ENCODE measurements around the gene TMEM134.
"Not testable (repeated sequence)": the region's sequence is repeated elsewhere in the genome, so short reads cannot be mapped to it uniquely, and the experiment has no call there.

Gene TMEM134, protein sequence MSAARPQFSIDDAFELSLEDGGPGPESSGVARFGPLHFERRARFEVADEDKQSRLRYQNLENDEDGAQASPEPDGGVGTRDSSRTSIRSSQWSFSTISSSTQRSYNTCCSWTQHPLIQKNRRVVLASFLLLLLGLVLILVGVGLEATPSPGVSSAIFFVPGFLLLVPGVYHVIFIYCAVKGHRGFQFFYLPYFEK

DNA sequence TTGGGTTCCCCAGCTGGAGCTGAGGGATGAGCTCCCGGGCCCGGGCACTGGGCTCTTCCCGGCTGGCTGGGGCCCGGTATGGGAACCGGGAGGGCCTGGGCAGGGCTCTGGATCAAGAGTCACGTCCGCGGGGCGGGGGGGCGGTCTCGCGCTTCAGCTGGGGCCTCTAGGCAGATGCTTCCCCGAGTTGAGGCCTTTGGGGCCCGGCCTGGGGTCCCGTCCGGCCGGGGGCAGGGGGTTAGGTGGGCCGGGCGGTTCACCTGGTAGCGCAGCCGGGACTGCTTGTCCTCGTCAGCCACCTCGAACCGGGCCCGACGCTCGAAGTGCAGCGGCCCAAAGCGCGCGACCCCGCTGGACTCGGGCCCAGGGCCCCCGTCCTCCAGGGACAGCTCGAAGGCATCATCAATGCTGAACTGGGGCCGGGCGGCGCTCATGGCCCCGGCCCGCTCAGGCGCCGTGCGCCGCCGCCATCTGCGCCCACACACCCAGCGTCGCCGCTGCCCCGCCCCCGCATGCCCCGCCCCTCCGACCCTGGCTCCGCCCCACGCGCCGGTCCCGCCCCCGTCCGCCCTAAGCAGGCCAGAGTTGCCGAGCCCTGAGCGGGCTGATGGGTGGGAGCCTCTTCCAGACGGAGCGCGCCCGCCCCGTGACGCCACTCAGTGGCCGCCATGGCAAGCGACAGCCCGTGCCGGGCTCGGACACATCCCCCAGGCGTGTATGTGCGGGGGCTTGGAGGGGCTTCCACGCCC is at the start of gene TMEM134:
TSS of gene TMEM134 (minus strand) at position 493 of the 749 bp plus-strand sequence. CDS start at position 434, 59 bp downstream.
- peak; percentile 93 for DNase-seq

- DNase-seq, result no peak
Observed at GRCh38 chr11:67517784-67518552, 48.9 kb upstream of the TMEM134 start.

DNA sequence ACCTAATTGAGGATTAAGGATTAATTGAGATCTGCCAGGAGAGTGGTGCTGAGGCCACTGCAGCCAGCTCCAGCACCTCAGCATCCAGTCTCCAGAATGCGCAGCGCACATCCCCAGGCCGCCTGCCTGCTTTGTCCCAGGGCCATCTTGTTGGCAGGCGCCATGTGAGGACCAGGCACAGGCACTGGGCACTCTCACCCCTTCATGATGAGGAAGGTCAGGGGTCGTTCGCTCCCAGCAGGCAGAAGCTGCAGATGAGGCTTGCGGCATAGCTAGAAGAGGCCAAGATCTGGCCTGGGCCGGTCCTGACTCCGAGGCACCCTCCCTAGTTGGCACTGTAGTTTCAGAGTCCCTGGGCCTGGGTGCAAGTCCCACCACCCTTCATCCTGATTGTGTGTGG is 47.8 kb upstream of the TMEM134 start:
- DNase-seq, result no peak

DNA sequence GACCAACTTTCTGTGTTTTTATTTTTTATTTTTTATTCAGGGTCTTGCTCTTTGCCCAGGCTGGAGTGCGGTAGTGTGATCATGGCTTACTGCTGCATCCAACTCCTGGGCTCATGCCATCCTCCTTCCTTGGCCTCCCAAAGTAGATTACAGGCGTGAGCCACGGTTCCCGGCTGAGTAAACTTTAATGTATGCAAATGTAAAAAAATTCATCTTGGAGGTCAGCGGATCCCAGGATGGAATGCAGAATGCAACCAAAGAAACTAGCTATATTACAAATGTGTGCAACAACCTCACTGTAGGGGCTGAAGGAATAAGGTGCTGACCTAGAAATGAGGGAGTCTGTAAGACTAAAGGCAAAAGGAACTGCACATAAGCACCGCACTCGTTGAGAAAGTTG is 45.1 kb upstream of the TMEM134 start:
- DNase-seq, result no peak

- not testable (repeated sequence) for DNase-seq
Observed at GRCh38 chr11:67511558-67511957, 42.5 kb upstream of the TMEM134 start.

GRCh38 chr11:67510023-67510345 is 40.9 kb upstream of the TMEM134 start:
- no peak for DNase-seq

DNA sequence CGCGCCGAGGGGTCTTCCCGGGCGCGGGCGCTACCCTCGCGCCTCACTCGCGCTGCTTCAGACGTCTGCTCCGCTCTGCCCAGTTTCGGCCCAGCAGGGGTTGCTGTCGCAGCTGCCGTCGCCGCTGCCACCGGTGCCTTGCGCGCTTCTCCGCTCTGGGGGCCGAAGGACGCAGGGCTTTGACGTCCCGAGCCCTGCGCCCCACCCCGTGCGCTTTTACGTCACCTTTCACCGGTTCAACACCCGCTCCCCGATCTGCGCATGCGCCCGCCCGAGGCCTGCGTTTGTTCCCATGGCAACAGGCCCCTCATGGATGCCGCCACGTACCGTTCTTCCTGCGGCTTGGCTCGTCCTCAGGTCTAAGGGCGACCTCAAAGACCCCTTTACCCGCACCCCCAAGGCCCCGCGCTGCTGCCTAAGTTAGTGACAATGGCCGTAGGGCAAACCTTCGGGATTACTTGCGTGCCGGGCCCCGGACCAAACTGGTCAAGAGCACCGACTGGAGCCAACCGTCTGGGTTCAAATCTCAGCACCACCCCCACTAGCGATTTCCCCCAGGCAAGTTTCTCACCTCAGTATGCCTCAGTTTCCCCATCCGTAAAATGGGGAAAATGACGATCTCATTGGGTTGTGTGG is 39.6 kb upstream of the TMEM134 start:
- DNase-seq, result peak; percentile 96

GRCh38 chr11:67507864-67508485 is 38.9 kb upstream of the TMEM134 start, which contains the start of gene CDK2AP2:
CDK2AP2 (minus strand) TSS chr11:67508162; CDS start chr11:67508082, 80 bp downstream.
- DNase-seq, result peak; percentile 99

DNA sequence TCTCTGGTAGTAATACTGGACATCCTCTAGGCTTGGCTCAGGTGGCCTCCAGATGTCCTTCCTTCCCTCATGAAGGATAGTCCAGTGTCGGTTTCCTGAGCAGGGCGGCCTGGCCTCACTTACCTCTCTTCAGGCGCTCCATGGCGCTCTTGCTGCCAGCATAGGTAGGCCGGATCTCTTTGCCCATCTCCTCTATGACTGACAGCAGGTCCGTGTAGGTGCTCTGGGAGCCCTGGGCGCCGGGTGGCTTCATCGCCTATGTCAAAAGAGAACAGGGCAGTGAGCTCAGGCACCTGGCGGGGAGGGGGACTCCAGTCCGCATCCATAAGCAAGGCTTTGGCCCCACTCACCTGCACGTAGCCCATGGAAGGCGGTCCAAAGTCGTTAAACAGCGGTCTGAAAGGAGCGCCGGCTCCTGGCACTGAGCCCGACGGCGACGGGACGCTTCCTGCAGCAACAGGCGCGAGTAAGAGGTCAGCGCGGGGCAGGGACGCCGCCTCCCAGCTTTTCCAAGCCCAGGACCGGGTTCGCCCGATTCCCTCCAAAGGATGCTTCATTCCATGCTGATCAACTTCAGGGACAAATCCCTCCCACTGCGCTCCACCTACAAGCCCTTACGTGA is 38.3 kb upstream of the TMEM134 start:
- DNase-seq, result no peak

DNA sequence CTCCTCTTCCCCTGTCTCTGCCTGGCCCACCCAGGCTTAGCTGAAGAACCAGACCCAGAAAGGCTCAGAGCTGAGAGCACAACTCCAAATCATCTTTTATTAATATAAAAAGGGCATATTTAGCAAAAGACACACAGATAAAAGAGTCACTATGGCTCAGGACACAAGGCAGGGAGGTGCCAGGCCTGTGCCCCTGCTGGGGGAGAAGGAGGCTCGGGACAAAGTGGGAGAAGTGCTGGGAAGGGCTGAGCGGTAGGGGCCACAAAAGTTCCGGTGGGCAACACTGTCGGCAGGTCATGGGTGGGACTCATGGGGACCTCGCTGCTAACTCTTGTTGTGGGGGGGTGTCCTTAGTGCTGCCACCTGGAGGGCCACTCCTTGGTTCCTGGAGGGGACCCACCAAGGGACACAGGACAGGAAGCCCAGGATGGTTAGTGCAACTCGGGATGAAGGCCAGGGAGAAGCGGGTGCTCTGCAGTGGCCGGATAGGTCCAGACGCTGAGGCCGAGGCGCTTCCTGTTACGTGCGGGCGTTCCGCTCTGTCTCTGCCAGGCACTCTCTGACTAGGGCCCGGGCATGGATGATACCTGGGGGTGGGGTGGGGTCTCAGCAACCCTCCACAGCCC is 37.5 kb upstream of the TMEM134 start:
- no peak for DNase-seq

DNA sequence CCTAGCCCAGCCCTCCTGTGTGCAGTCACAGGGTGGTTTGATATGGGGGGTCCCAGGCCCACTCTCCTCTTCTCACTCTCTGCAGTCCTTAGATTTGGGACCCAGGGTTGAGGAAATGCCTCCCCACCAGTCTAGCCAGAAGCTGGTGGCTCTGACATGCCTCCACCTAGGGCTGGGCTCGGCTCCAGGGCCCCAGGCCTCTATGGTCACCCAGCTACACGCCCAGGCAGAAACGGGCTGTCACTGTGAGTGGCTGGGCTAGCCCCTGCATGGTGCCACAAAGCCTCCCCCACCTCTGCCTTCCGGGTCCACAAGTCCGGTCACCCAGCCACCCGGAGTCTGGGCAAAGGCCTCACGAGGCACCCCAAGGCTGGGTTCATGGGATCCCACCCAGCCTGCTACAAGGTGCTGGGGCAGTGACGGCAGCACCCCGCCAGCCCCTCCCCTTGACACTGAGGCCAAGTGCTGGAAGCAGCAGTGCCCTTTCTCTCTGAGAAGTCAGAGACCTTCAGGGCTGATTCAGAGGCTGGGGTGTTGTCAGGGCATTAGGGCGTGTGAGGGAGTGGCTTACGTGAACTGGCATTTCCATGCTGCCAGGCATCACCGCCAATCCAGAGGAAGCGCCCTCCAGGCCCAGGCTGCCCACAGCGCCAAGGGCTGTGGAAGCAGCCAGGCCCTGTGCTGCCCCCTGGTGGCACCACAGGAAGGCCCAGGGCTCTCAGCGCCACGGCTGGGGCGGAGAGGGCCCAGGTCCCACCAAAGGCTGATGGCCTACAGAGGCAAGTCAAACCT is 36.8 kb upstream of the TMEM134 start:
- DNase-seq, result peak; percentile 92

GRCh38 chr11:67504950-67505581 is 36.0 kb upstream of the TMEM134 start, which contains the start of gene PITPNM1:
PITPNM1 (minus strand) TSS chr11:67505363; CDS start chr11:67504180, 1,183 bp downstream.
- peak; percentile 65 for DNase-seq

- DNase-seq, result peak; percentile 71
Observed at GRCh38 chr11:67504005-67504949, 35.2 kb upstream of the TMEM134 start.

DNA sequence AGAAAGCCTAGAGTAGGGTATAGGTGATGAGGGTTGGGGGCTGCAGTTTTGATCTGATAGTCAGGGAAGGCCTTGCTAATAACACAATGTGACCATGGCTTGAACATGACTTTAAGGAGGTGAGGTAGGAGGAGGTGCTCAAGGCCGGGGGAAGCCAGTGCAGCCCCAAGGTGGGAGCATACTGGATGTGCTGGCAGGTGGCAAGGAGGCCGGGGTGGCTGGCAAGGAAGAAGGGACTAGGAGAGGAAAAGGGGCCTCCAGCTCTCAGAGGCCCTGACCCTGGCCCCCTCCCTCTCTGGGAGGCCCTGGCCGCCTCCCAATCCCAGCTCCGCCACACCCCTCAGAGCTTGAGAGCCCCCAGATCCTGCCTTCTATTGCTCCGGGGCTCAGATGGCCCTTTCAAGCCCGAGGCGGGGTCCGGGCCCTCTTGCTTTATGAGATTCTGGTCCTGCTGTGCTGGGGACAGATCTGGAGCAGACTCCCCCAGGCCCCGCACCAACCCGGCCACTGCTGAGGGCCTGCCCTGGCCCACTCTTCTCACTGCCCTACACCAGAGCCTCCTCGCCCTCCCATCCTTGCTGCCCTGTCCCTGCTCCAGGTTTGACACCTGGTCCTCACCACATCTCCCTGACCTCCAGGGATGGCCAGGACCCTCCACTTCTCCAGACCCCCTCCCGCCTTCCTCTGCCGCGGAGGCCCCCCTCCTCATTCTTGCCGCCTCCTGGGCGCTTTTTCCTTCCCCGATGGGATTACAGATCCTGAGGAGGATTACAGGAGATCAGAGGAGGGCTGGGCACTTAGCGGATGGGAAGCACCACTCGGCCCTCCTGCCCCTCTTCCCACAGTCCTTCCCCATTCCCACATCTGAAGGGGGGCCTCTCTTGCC is 34.3 kb upstream of the TMEM134 start:
- no peak for DNase-seq

- DNase-seq, result no peak
Observed at GRCh38 chr11:67502328-67502979, 33.4 kb upstream of the TMEM134 start.

DNA sequence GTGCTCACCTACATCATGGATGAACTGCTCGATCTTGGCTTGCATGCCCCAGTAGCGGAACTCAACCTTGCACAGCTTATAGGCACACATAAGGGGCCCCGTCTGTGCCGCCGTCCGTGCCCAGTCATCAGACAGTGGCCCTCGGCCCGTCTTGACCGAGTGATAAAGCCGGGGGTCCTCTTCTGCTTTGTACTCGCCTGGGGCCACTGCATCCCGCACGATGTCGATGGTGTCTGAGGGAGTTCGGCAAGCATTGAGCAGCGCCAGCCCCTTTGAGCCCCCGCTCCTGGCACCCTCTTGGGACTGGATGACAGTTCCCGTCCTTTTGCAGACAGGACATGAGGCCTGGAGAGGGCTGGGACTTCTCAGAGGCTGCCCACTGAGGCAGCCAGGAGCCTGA is 32.8 kb upstream of the TMEM134 start:
- DNase-seq, result no peak
